HG03354 (cell line): Measurements from ENCODE around the gene SSNA1.
"Not testable (repeated sequence)": the region's sequence is repeated elsewhere in the genome, so short reads cannot be mapped to it uniquely, and the experiment has no call there.

Experiments used
- ATAC-seq: cut with Tn5 transposase; IDR thresholded peaks from one replicate; pipeline ENCODE4 v1.9.1; 2021; ENCODE audit warnings: mild to moderate bottlenecking; ENCODE audit not compliant: unreplicated experiment, poor library complexity, severe bottlenecking

SSNA1 gene

DNA sequence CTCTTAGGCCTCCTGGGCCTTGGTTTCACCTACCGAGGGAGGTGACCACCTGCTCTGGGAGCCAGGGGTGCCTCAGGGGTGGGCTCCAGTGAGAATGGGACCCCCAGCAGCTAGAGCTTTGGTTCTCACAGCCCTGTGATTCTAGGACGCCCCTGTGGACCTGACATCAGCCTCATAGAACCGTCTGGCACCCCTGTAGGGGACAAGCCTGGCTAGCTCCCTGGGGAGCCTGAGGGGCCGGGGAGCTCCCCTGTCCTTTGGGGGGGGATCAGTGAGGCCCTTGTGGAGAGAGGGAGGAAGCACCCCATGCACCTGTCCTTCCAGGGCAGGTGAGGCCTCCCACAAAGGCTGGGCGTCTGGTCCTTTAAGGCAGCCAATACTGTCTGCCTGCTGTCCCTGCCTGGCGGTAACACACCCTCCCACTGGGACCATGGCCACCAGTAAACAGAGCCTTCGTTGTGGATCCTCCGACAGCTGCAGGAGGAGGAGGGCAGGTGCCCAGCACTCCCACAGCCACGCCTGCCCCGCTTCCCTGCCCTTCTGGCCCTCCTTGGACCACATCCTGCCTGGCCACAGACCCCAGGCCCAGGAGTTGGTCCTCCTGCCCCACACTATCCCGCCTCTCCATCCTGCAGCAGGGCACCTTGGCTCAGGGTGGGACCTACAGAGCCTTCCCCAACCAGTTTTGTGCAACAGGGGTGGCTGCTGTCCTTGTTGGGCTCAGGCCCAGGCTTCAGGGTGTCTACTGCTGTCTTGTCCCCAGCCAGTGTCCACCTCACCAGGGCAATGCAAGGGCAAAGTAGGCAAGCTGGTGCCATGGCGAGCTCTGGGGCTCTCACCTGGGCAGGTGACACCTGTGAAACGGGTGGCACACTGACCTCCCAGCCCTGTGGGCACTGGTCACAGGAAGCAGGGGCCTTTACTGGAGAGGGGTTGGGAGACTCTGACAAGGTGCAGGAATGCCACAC, 49.6 kb downstream of the SSNA1 start:
- ATAC-seq, result no peak

DNA sequence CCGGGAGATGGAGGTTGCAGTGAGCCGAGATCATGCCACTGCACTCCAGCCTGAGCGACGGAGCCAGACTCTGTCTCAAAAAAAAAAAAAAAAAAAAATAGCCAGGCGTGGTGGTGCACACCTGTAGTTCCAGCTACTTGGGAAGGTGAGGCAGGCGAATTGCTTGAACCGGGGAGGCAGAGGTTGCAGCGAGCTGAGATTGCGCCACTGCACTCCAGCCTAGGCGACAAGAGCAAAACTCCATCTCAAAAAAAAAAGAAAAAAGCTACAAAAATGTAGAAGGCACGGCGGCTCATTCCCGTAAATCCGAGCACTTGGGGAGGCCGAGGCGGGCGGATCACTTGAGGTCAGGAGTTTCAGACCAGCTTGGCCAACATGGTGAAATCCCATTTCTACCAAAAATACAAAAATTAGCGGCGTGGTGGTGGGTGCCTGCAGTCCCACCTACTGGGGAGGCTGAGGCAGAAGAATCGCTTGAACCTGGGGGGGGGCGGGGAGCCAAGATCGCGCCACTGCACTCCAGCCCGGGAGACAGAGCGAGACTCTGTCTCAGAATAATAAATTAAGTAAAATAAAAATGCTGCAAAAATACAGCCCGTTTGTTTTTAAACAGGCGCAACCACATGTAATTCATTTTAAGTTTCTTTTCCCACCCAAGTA, 51.2 kb downstream of the SSNA1 start:
- not testable (repeated sequence) for ATAC-seq
